ENCODE data around the gene CACTIN. TPM values are rescaled to one million over a fixed set of nuclear protein-coding genes. Genes with fewer than 3 reads are reported as not detected.

Gene CACTIN
- total and polyA plus RNA-seq, 2 of the 8 experiments (the other 6 are each of a cell fraction or from before 2014, with no cell fraction given): 25.8 to 29.9 TPM

DNA sequence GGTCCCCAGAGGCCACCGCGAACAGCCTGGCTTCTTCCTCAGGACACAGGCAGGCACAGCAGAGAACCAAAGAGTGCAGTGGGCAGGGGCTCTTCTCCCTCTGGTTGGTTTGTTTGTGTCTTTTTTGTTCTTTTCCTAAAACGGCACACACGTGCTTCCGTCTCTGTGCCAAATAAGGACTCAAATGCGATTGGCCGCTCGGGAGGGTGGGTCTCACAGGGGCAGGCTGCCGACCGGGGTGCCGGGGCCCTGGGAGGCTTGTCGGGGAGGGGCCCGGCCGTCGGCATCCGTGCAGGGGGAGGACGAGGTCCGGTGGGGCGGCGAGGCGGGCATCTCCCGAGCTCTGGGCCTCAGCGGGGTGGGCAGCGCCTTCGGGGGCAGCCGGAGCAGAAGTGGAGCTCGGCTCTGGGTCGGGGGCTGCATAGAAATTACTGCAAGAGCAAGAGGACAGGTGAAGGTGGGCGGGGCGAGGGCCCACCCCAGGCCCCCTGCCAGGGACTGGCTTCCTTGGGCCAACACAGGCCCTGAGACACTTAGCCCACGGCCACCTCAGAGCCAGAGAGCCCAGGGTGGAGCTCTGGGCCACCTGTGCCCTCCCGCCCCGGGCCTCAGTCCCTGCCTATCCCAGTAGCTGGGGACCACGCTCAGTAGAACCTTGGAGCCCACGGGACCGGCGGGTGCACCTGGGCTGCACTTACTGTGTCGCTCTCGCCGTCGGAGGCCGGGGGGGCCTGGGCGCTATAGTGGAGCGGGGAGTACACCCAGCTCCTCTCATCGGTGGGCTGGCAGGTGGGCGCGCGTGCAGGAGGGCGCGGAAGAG lies 6.4 kb upstream of the CACTIN start:
- Histone ChIP-seq H3K18ac (ENCODE audit: extremely low read depth, low read length) (no peak overlapping the region), H4K5ac (ENCODE audit: insufficient read length, low read depth, low read length) (no peak overlapping the region), H3K9me3 (ENCODE audit: insufficient read depth in 2 of 2, low read depth in 1 of 2, low read length in 1 of 2) (no peaks in the 10 kb centered on the region), H3K4me1 (replicated peaks in 1 of 4; ENCODE audit: control insufficient read depth in 3 of 4, insufficient read depth in 4 of 4, low read length in 3 of 4) (no peaks in the 10 kb centered on the region), H2BK12ac (ENCODE audit: low read depth, low read length) (no peak overlapping the region), H3K27me3 (replicated peaks in 1 of 4; ENCODE audit: control insufficient read depth in 3 of 4, extremely low read depth in 1 of 4, insufficient read depth in 3 of 4, low read length in 3 of 4) (no peaks in the 10 kb centered on the region), H4K8ac (ENCODE audit: extremely low read depth, insufficient read depth, low read length) (no peak overlapping the region), H3K23me2 (ENCODE audit: low read depth, low read length) (no peaks in the 10 kb centered on the region), H2BK20ac (ENCODE audit: low read length) (no peak overlapping the region), H2AFZ (ENCODE audit: low read length) (no peak overlapping the region), H3K9ac (replicated peaks in 1 of 4; ENCODE audit: extremely low read depth in 1 of 4, low read depth in 3 of 4, low read length in 3 of 4) (no peak overlapping the region), H3K27ac (ENCODE audit: low read depth, low read length) (no peak overlapping the region; the same call in 1 of the 2 replicates), H3K36me3 (ENCODE audit: control insufficient read depth in 2 of 4, insufficient read depth in 4 of 4, low read length in 3 of 4) (peaks cover 0 to 20% (median 0%) of the 10 kb centered on the region in 4 experiments; a peak in 1 of 8 replicates), H2AK5ac (ENCODE audit: low read depth, low read length) (no peak overlapping the region), H4K20me1 (replicated peaks in 1 of 2; ENCODE audit: control insufficient read depth in 1 of 2, insufficient read depth in 2 of 2, low read length in 2 of 2) (peaks cover 0 to 1% of the 10 kb centered on the region in 2 experiments), H4K91ac (replicated peaks; ENCODE audit: insufficient read length, low read length) (no peak overlapping the region), H3K79me2 (ENCODE audit: control insufficient read depth in 1 of 2, insufficient read depth in 2 of 2, low read length in 2 of 2) (no peaks in the 10 kb centered on the region), H3K79me1 (ENCODE audit: low read depth, low read length) (no peaks in the 10 kb centered on the region), H2BK5ac (ENCODE audit: low read depth, low read length) (no peak overlapping the region), H3K56ac (replicated peaks; ENCODE audit: insufficient read length, low read depth, low read length) (no peak overlapping the region), H2BK120ac (replicated peaks; ENCODE audit: low read depth, low read length) (no peak overlapping the region), H3K23ac (ENCODE audit: insufficient read length) (no peak overlapping the region), H3K14ac (ENCODE audit: insufficient read length) (no peak overlapping the region), H3K4me2 (ENCODE audit: insufficient read depth in 1 of 2, low read depth in 2 of 2, low read length in 2 of 2) (no peak overlapping the region), H3K4me3 (ENCODE audit: extremely low read depth in 1 of 4, insufficient read depth in 2 of 4, low read depth in 3 of 4, low read length in 4 of 4) (no peak overlapping the region), H2BK15ac (ENCODE audit: low read length) (no peak overlapping the region), H3K4ac (replicated peaks; ENCODE audit: insufficient read length, low read depth, low read length) (no peak overlapping the region)
- no peak for FAIRE-seq
- POLR2A ChIA-PET (ENCODE audit: partially characterized antibody): interaction anchor here (1.0 kb wide), 1 partner anchor 11 kb away, joined by 5 read pairs; no protein-coding TSS in a partner anchor
- CTCF ChIA-PET (ENCODE audit: partially characterized antibody): interaction anchor here (1.2 to 2.8 kb wide), 4 partner anchors 10 to 84 kb away, joined by 3 to 13 read pairs (median 4); no protein-coding TSS in a partner anchor
- whole genome bisulfite sequencing, 2 experiments (ENCODE audit: extremely low coverage in 1 of 2, insufficient coverage in 1 of 2, insufficient read length in 1 of 2, insufficient replicate concordance in 2 of 2, low coverage in 1 of 2, low lambda C conversion rate in 2 of 2, missing lambda C conversion rate in 1 of 2): 90% methylated on average over 30 of the region's 50 CpGs; no CpG with 5 or more reads in 1 of the 2 experiments
- DNase-seq (ENCODE audit: low read depth in 1 of 2, low spot score in 2 of 2): no peak
- no peak for TF ChIP-seq TAF1 (IDR thresholded peaks at IDR 0.05; ENCODE audit: low read depth, low read length)
- no peak for TF ChIP-seq SIRT6 (IDR thresholded peaks at IDR 0.05; ENCODE audit: low read length)
- TF ChIP-seq HDAC6 (IDR thresholded peaks at IDR 0.05; ENCODE audit: low read depth, low read length): no peak
- no peak for TF ChIP-seq BACH1 (IDR thresholded peaks at IDR 0.05; ENCODE audit: low read length)
- TF ChIP-seq EZH2 (IDR thresholded peaks at IDR 0.05; ENCODE audit: low read depth, low read length, severe bottlenecking): no peak
- no peak for TF ChIP-seq RFX5 (IDR thresholded peaks at IDR 0.05; ENCODE audit: borderline replicate concordance, low read depth, low read length)
- no peak for TF ChIP-seq RNF2 (IDR thresholded peaks at IDR 0.05; ENCODE audit: borderline replicate concordance, low read depth, low read length, missing control alignments, poor library complexity, severe bottlenecking)
- no peak for TF ChIP-seq POU5F1 (IDR thresholded peaks at IDR 0.05; ENCODE audit: low read depth, low read length)
- TF ChIP-seq RAD21 (IDR thresholded peaks at IDR 0.05 in 1 of 2, conservative IDR thresholded peaks at IDR 0.05 in 1 of 2; ENCODE audit: low read depth in 2 of 2, low read length in 2 of 2): no peak
- TF ChIP-seq TEAD4 (IDR thresholded peaks at IDR 0.05; ENCODE audit: low read depth, low read length): no peak
- no peak for TF ChIP-seq MAFK (IDR thresholded peaks at IDR 0.05; ENCODE audit: low read depth, low read length)
- TF ChIP-seq RXRA (IDR thresholded peaks at IDR 0.05; ENCODE audit: insufficient read depth, low read depth, low read length): no peak
